Measurements from ENCODE around the gene MRPL55. TPM values are rescaled to one million over a fixed set of nuclear protein-coding genes. Genes with fewer than 3 reads are reported as not detected.

Gene MRPL55
- total and polyA plus RNA-seq, 5 experiments from 2014 or later: 61.9 to 130 (median 96.9) TPM

- Mint-ChIP-seq H3K4me3 (no peak overlapping the region), H3K4me1 (peaks cover 15 to 36% (median 27%) of the 10 kb centered on the region in 4 donors), H3K36me3 (no peaks in the 10 kb centered on the region), H3K27me3 (no peaks in the 10 kb centered on the region), H3K9me3 (no peaks in the 10 kb centered on the region), H3K27ac (peak overlapping the region in 9 of 10 donors; percentile 34 to 78 (median 62))
- POLR2A ChIA-PET: interaction anchor here (0.8 to 2.6 kb wide), 8 partner anchors 10 to 45 kb away, joined by 3 to 11 read pairs (median 6); partner anchors contain the start of genes GUK1, IBA57 and MRPL55
- DNase-seq (peak in 1 of 10 donors; percentile 53), ATAC-seq (no peak)
Observed at GRCh38 chr1:228152097-228152917, 43.2 kb upstream of the MRPL55 start.

DNA sequence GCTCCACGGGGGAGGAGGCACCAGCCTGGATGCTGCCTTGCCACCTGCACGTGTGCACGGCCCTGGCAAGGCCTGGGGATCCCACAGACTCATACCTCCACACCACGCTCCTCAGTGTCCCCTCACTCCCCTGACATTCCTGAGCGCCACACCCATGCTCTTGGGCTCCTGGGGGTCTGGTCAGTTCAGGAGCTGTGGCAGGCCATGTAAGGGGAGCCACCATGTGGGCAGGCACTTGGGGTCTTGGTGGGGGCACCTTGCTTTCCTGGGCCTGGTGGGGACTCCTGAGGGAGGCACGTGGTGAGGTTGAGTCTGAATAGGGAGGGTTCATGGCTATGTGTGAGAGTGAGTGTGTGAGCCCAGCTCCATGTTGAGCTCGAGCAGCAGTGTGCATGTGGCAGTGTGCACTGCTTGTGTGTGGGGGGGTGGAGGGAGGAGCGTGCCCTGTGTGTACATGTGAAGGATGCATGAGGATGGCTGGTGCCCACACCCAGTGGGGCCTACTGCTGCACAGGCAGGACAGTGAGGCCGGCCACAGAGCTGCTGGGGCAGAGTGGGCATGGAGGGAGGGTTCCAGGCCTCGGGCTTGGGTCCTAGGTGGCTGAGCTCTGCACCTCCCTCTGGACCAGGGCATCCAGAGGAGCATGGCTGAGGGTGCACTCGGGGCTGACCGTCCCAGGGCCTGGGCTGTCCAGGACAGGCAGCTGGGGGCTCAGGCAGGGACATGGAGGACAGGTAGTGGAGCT lies 42.3 kb upstream of the MRPL55 start:
- H3K36me3 Mint-ChIP-seq: no peaks in the 10 kb centered on the region
- ATAC-seq (peak in 1 of 2 donors; percentile 11), DNase-seq (peak in 1 of 10 donors; percentile 58)
- H3K9me3 Mint-ChIP-seq: no peaks in the 10 kb centered on the region
- H3K27ac Mint-ChIP-seq: peak overlapping the region in 9 of 10 donors; percentile 6 to 79 (median 71)
- POLR2A ChIA-PET: interaction anchor here (0.6 to 2.6 kb wide), 7 partner anchors 9 to 44 kb away, joined by 3 to 11 read pairs (median 6); partner anchors contain the start of genes GUK1 and MRPL55
- peaks cover 11 to 36% (median 21%) of the 10 kb centered on the region in 4 donors for H3K4me1 Mint-ChIP-seq
- H3K4me3 Mint-ChIP-seq: peak overlapping the region in 2 of 10 donors; percentile 7 to 17
- H3K27me3 Mint-ChIP-seq: no peaks in the 10 kb centered on the region

DNA sequence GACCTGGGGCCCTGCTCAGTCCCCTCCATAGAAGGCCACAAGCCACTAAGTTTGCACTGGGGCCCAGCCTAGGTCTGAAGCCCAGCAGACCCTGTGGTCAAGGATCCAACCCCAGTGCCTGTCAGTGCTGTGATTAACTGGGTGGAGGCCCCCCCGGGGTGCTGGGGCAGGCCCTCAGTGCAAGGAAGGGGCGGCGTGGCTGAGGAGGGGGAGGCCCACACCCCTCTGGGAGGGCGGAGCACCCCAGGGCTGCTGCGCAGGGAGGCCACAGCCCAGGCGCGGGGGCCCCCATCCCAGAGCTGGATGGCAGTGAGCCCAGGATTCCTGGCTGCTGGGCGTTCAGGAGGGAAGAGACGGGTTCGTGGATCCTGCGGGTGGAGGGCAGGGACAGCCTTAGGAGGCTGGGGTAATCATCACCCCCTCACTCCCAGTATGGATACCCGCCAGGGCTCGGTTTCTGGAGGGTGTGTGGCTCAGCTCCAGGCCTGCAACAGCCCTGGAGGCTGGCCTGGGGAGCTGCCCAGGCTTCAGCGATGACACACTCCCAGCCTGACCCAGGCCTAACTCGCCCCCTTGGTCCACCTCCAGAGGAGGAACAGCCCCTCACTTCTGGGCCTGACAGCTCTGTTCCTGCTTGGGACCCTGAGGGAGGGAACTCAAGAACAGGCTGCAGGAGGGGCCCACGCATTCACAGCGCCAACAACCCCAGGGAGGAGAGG lies 41.5 kb upstream of the MRPL55 start:
- POLR2A ChIA-PET: interaction anchor here (1.1 to 2.6 kb wide), 4 partner anchors 11 to 42 kb away, joined by 3 to 9 read pairs (median 6); partner anchors contain the start of genes GUK1 and MRPL55
- H3K4me1 Mint-ChIP-seq: peaks cover 11 to 32% (median 14%) of the 10 kb centered on the region in 4 donors
- H3K4me3 Mint-ChIP-seq: no peak overlapping the region
- H3K36me3 Mint-ChIP-seq: no peaks in the 10 kb centered on the region
- H3K27ac Mint-ChIP-seq: no peak overlapping the region
- ATAC-seq (no peak), DNase-seq (peak in 1 of 10 donors; percentile 57)
- no peaks in the 10 kb centered on the region for H3K27me3 Mint-ChIP-seq
- H3K9me3 Mint-ChIP-seq: no peaks in the 10 kb centered on the region

DNA sequence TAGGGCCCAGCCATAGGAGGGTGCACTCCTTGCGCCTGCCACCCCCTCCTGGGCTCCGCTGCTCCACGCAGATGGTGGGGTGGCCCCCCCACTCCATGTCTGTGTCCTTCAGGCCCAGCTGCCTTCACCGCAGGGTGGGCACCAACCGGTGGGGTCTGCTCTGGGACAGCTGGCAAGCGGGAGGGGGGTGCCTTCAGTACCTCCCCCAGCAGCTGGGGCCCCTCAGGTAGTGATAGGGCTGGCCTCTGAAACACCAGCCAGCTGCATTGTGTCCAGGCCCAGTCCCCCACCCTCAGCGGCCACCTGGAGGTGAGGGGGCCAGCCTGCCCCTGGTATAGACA lies 41.0 kb upstream of the MRPL55 start:
- Mint-ChIP-seq H3K9me3 (no peaks in the 10 kb centered on the region), H3K27ac (peak overlapping the region in 1 of 10 donors; percentile 48), H3K4me1 (peaks cover 8 to 29% (median 10%) of the 10 kb centered on the region in 4 donors), H3K36me3 (no peaks in the 10 kb centered on the region), H3K27me3 (no peaks in the 10 kb centered on the region), H3K4me3 (no peak overlapping the region)
- DNase-seq: peak in 1 of 10 donors; percentile 57
- POLR2A ChIA-PET: interaction anchor here (1.5 to 1.8 kb wide), 2 partner anchors 10 to 11 kb away, joined by 3 to 9 read pairs; partner anchors contain the start of gene GUK1
- ATAC-seq: no peak

DNA sequence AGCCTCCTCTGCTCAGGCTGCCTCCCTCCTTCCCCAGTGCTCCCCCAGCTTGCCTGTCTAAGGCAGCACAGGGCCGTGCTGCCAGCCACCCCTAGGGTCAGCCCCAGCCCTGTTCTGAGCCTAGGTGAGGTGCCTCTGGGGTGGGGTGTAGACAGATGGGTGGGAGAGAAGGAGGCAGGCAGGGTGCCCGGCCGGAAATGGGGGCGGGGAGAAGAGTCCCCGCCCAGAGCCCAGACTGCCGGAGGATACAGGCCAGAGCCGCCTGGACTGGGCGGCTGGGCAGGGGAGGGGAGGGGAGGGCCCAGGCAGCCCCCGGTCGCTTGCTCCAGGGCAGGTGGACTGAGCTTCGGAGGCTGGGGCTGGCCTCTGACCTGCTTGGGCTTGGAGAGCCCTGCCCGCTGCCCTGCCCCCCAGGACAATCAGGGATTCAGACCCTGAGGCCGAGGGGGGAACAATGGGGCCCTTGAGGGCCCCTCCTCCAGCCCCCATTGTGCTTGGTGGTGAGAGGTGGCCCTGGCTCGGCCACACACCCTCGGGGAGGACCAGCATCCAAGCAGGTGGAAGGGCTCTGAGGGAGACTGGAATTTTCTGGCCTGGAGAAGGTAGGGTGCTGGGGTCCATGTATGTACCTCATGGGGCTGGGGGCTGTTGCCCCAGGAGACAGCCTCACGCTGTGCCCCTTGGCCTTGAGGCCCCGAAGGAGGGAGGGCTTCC lies 40.5 kb upstream of the MRPL55 start, which contains the start of gene GJC2:
GJC2 (plus strand) TSS at position 525 of the 714 bp plus-strand sequence. CDS start 7,829 bp downstream, outside the sequence.
- POLR2A ChIA-PET: interaction anchor here (1.5 kb wide), 1 partner anchor 12 kb away, joined by 3 read pairs; no protein-coding TSS in a partner anchor
- Mint-ChIP-seq H3K27ac (peak within 1 kb of the TSS in 2 of 10 donors; percentile 40 to 48), H3K9me3 (no peaks in the 10 kb centered on the region), H3K27me3 (no peaks in the 10 kb centered on the region), H3K4me3 (no peak within 1 kb of the TSS), H3K4me1 (peaks cover 3 to 23% (median 7%) of the 10 kb centered on the region in 4 donors), H3K36me3 (no peaks in the 10 kb centered on the region)
- DNase-seq (peak in 1 of 10 donors; percentile 59), ATAC-seq (no peak)

GRCh38 chr1:228148935-228149405 lies 39.9 kb upstream of the MRPL55 start:
- DNase-seq (peak in 1 of 10 donors; percentile 60), ATAC-seq (no peak)
- no peaks in the 10 kb centered on the region for H3K27me3 Mint-ChIP-seq
- no peak overlapping the region for H3K4me3 Mint-ChIP-seq
- POLR2A ChIA-PET: interaction anchor here (1.0 to 1.7 kb wide), 3 partner anchors 8 to 12 kb away, joined by 3 to 9 read pairs (median 5); no protein-coding TSS in a partner anchor
- no peaks in the 10 kb centered on the region for H3K36me3 Mint-ChIP-seq
- no peaks in the 10 kb centered on the region for H3K9me3 Mint-ChIP-seq
- peaks cover 2 to 22% (median 7%) of the 10 kb centered on the region in 4 donors for H3K4me1 Mint-ChIP-seq
- no peak overlapping the region for H3K27ac Mint-ChIP-seq

- H3K4me3 Mint-ChIP-seq: no peak overlapping the region
- ATAC-seq (no peak), DNase-seq (peak in 1 of 10 donors; percentile 45)
- no peak overlapping the region for H3K27ac Mint-ChIP-seq
- POLR2A ChIA-PET: interaction anchor here (0.9 to 1.7 kb wide), 3 partner anchors 9 to 17 kb away, joined by 3 to 9 read pairs (median 5); partner anchors contain the start of gene IBA57
- H3K9me3 Mint-ChIP-seq: no peaks in the 10 kb centered on the region
- H3K27me3 Mint-ChIP-seq: no peaks in the 10 kb centered on the region
- peaks cover 8 to 27% (median 13%) of the 10 kb centered on the region in 4 donors for H3K4me1 Mint-ChIP-seq
- H3K36me3 Mint-ChIP-seq: no peaks in the 10 kb centered on the region
Observed at GRCh38 chr1:228148196-228148861, 39.2 kb upstream of the MRPL55 start.

- Mint-ChIP-seq H3K36me3 (no peaks in the 10 kb centered on the region), H3K4me3 (no peak overlapping the region), H3K4me1 (peaks cover 11 to 31% (median 19%) of the 10 kb centered on the region in 4 donors), H3K9me3 (no peaks in the 10 kb centered on the region), H3K27me3 (no peaks in the 10 kb centered on the region), H3K27ac (no peak overlapping the region)
- no peak for ATAC-seq
- POLR2A ChIA-PET: interaction anchor here (0.9 to 1.7 kb wide), 3 partner anchors 9 to 17 kb away, joined by 3 to 9 read pairs (median 5); partner anchors contain the start of gene IBA57
- no peak for DNase-seq
Observed at GRCh38 chr1:228147768-228148167, 38.7 kb upstream of the MRPL55 start.

- POLR2A ChIA-PET: interaction anchor here (1.7 kb wide), 1 partner anchor 10 kb away, joined by 5 read pairs; no protein-coding TSS in a partner anchor
- Mint-ChIP-seq H3K4me3 (no peak overlapping the region), H3K4me1 (peaks cover 10 to 34% (median 24%) of the 10 kb centered on the region in 4 donors), H3K9me3 (no peaks in the 10 kb centered on the region), H3K27me3 (no peaks in the 10 kb centered on the region), H3K36me3 (no peaks in the 10 kb centered on the region), H3K27ac (no peak overlapping the region)
- peak in 1 of 10 donors; percentile 41 for DNase-seq
- ATAC-seq: no peak
Observed at GRCh38 chr1:228147151-228147693, 38.1 kb upstream of the MRPL55 start.

DNA sequence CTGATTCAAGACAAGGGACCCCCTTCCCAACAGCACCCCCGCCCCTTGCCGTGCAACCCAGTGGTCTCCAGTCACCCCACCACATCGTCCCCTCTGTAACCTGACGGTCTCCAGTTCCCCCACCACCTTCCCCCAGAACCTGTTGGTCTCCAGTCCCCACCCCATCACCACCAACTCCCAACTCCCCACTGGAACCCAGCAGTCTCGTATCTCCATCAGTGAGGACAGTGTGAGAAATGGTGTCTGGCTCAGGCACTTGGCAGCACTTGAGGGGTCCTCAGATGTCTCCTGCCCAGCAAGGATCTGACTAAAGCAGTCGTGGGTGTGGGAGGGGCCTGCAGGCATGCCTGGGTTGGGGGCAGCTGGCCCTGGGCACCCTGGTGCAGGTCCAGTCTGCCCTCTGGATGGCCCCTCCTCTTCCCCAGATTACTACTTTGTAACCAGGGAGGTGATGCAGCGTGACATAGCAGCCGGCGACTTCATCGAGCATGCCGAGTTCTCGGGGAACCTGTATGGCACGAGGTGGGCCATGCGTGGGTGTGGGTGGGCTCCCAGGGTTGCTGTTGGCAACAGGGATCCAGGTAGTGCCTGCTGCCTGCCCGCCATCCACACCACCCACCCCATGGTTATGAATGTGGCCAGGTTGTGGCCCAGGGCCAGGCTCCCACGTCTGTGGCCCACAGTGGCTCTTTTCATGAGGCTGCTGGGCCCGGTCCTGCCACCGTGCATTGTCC lies 37.5 kb upstream of the MRPL55 start:
- H3K4me3 Mint-ChIP-seq: no peak overlapping the region
- DNase-seq (peak in 1 of 10 donors; percentile 47), ATAC-seq (no peak)
- POLR2A ChIA-PET: no interaction called here
- peak overlapping the region in 1 of 10 donors; percentile 78 for H3K27ac Mint-ChIP-seq
- H3K4me1 Mint-ChIP-seq: peaks cover 10 to 40% (median 29%) of the 10 kb centered on the region in 4 donors
- H3K36me3 Mint-ChIP-seq: no peaks in the 10 kb centered on the region
- no peaks in the 10 kb centered on the region for H3K27me3 Mint-ChIP-seq
- no peaks in the 10 kb centered on the region for H3K9me3 Mint-ChIP-seq
